EL (cell line): ENCODE data around the gene IFIT2.

Source experiments
- DNase-seq: peaks from one replicate; pipeline ENCODE4 v3.0.0-alpha.2; 2016

The IFIT2 gene

GRCh38 chr10:89343089-89343767, 41.4 kb downstream of the IFIT2 start:
- no peak for DNase-seq

DNA sequence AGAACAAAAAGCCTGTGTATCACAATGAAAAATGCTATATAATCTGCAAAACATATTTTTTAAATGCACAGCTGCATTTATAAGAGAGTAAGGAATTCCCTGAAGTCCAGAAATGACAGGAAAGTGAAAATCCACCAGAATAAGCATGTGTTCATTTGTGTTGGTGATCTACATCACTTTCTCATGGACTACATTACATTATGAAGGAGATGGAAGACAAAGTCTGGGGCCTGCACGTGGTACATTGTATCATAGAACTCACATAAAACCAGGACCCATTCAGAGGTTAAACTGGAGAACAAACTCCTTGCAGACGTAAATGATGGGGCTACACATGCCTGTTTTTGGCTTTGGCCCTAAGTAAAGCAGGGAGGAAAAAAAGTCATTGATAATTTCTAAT, 42.3 kb downstream of the IFIT2 start:
- DNase-seq: no peak

- no peak for DNase-seq
Observed at GRCh38 chr10:89345367-89346000, 43.6 kb downstream of the IFIT2 start.

GRCh38 chr10:89346405-89347254, 44.8 kb downstream of the IFIT2 start:
- peak; percentile 62 for DNase-seq

GRCh38 chr10:89347701-89348457, 46.0 kb downstream of the IFIT2 start:
- no peak for DNase-seq

DNA sequence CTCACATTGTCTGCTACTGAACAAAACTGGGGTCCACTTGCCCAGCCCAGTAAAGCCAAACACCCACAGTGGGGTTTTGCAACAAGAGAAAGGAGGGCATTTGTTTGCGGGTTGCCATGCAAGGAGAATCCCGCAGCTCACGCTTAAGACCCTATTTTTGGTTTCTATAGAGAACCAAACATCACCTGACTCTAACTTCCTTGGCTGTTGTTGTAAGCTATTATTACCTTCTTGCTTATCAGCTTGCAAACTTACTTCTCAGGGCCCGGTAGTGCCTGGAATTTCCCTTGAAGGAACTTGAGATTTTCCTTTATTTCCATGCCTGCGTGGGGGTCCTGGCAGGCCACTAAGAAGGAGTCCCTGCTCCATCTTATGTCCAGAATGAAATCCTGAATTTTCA, 46.6 kb downstream of the IFIT2 start:
- DNase-seq: no peak

- DNase-seq: no peak
Observed at GRCh38 chr10:89348975-89349374, 47.1 kb downstream of the IFIT2 start.

DNA sequence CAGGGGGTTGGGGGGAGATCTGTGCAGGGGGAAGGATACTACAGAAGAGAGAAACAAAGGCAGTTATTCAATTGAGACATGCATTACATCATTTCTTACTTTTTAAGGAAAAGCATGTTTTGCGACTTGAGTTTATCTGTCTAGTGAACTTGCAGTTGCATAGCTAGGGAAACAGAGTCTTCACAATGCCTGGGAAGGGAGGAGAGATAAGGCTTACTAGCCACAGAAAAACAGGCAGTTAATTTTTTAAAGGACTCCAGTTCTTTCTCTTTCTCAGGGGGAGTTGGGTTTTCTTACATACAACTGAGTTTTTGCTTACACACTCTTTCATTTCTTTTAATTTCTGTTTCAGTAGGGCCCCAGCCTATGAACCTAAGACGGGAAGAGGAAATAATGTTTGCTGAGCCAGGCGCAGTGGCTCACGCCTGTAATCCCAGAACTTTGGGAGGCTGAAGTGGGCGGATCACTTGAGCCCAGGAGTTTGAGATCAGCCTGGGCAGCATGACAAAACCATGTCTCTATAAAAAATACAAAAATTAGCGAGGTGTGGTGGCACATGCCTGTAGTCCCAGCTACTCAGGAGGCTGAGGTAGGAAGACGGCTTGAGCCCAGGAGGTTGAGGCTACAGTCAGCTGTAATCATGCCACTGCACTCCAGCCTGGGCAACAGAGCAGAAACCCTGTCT, 48.9 kb downstream of the IFIT2 start:
- DNase-seq: peak; percentile 42

DNA sequence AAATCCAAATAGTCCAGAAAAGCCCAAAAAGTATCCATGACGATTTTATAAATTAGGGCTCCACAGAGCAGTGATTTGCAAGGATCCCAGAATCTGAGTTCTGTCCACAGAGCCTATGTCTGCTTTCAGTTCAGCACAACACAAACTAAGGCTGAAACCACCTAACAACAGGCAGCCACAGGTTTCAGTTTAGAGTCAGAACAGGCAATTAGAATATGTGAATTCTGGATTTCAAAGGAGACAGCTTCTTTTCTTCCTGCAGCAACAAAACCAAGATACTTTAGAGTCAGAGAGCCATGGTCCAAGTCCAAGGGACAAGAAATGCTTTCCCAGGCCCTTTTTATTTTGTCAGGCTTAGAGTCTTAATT, 49.5 kb downstream of the IFIT2 start:
- no peak for DNase-seq

DNA sequence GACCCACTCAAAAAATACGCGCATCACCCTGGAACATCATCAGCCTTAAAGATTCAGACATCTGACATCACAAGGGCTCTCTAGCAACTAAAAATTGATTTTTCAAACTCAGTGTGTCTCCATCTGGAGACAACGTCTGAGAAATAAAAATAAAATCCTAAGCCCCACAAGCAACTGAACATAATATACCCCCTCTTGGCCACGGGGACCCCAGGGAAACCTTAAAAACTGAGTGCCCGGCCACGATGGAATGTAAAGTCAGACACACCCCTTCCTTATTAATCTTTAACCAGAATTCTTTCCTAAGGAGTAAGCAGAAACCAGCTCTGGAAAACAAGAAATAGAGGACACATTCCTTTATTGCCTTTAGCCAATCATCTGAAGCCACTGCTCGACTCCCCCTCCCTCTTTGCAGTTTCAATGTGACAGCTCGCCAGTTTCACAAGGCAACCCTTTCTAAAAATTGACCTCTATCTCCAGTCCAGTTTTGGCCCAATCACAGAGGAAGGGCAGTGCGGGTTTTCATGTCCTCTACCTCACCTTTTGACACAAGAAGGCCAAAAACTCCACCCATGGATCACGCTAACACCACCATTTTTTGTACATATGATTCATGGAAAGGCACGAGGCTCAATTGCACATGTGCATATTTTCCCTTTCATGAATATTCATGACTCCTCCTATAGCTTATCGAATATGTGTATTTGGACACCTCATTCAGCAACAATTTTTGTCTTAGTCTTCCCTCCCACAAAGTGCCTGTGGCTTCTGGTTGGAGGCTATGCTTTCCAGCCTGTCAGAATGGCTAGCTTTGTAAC, 50.1 kb downstream of the IFIT2 start:
- peak; percentile 98 for DNase-seq

GRCh38 chr10:89352802-89353201, 51.0 kb downstream of the IFIT2 start:
- DNase-seq: no peak

GRCh38 chr10:89355394-89355931, 53.6 kb downstream of the IFIT2 start:
- DNase-seq: peak; percentile 90

DNA sequence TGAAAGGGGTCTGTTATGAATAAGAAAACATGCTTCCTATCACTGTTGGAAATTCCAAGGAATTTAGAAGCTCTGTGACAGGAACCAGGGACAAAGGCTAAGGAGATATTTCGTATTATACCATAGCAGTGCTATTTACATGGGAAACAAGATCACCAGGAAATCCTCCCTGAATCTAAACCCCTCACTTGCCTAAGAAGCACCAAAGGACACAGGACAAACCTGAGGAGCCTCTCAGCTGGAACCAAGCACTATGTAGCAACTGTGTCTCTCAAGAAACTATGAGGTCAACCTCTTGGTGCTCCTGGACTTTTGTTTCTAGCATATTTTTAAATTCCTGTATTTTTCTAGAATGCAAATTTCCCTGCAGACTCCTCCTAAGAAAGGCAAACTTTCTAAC, 55.2 kb downstream of the IFIT2 start:
- DNase-seq: no peak

DNA sequence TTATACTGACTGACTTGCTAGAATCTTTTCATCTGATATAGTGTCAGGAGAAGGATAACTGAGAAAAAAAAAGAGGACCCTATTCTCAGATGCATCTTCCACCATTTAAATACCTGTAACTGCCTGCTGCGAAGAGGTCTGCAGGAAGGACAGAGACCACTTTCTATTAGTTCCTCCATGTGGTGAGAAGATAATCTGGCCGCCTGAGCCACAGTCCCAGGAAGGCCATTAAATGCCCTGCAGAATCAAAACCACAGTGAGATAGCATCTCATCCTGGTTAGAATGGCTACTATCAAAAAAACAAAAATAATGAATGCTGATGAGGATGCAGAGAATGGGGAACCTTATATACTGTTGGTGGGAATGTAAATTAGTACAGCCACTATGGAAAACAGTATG, 56.1 kb downstream of the IFIT2 start:
- no peak for DNase-seq
